CD4-positive, alpha-beta T cell treated with Interleukin-6 at 100 ng/mL for 8 hours (primary cell): ENCODE results near the gene SARDH.

Experiments used
- DNase-seq: peaks from one replicate; pipeline ENCODE4 v3.0.0-alpha.2; 2020; ENCODE audit warnings: mixed read lengths, low spot score

Gene SARDH

GRCh38 chr9:133733421-133733795 lies 4.7 kb downstream of the SARDH start:
- DNase-seq = no peak

DNA sequence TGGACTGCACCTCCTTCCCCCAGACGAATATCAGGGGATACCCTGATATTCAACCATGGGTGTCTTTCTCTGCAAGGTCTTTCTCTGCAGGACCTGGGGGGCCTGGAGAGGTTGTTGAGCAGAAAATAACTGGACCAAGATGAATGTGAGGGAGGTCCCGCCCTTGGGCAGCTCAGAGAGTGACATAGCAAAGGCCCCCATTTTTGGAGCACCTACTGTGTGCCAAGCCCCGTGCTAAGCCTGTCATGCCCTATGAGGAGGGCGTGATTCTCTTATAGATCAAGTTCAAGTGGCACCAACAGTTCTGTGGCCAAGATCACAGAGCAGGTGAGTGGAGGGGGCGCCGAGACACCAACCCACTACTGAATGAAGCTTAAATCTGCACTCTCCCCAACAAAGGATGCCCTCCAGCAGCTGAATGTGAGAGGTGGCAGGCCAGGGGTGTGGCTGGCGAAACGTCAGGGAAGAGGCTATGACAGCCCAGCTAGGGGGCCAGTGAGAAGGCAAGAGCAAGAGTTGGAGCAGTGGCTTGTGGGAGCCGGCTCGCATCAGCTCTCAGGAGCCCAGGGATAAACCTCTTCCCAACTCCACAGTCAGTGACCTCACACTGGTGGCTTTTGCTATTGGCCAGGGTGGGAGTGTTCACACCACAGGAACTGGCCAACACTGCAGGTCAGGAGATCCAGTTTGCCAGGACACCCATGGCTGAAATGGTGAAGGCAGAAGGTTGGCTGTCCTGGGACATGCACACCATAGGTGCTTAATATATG lies 5.3 kb downstream of the SARDH start:
- no peak for DNase-seq

GRCh38 chr9:133731876-133732638 lies 6.1 kb downstream of the SARDH start:
- DNase-seq = no peak

DNA sequence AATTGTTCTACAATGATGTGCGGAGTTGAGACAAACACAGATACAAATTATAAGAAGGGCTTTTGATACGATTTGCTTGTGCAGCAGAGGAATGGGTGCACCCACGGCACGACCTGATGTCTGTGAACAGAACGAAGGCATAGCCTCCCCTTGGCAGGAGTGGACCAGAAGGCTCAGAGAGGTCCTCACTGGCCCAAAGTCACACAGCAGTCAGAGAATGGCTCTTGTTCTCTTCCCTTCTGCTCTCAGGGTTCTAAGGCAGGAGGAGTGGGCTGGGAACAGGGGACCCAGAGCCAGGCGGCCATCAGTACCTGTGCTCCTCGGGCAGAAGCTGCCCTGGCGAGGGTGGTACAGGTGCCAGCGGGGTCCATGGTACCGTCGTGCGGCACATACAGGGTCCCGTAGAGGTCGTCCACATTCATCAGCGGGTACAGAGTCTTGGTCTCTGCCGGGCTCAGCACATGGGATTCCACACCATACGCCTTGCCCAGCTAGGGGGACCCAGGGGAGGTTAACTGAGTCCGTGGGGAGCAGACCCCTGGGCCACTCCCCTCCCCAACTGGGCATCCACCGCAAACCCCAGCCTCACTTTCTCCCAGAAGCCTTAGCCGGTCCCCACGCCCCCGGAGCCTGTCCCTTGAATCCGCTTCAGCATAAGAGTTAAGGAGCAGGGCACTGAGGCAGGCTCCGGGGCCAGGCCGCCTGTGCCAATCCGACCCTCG lies 7.0 kb downstream of the SARDH start:
- no peak for DNase-seq

- DNase-seq = no peak
These were observed 8.4 kb downstream of the SARDH start for GRCh38 chr9:133729617-133730281.

GRCh38 chr9:133728856-133729616 lies 9.1 kb downstream of the SARDH start:
- DNase-seq = no peak

- no peak for DNase-seq
These were observed 10.2 kb downstream of the SARDH start for GRCh38 chr9:133727876-133728441.

- no peak for DNase-seq
These were observed 10.8 kb downstream of the SARDH start for GRCh38 chr9:133727277-133727875.

DNA sequence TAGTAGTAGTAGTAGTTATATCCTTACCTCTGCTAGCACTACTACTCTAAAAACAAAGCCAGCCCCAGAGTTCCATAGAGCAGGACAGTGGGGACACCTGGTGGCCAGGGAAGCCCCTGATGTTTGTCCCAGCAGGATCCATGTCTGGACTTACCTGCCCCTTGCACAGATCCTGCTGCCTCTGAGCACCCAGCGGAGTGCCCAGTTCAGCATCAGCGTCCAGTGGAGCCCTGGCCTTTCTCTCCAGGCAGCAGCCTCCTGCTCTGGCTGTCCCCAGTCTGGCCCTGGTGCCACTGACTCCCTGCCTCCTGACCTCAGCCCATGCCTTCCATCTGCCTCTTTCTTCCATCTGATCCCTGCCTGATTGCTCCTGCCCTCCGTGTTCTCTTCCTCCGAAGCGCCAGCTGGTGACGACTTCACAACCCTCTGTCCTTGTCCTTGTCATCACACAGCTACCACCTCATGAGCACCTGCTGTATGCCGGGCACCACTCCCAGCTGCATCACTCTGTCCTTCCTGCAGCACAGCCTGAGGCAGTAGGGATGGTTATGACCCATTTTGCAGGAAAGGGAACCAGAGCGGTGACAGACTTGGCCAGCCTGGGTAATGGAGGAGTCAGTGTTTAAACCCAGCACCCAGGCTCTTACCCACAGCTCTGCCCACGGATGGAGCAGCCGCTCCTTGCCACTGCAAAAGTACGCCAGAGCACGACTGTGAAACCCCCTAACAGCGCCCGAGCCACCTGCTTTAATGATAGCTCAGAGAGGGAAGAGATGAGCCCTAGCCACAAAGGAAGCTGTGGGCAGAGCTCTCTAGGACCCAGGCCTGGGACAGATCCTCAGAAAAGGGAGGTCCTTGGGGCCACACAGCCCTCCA lies 11.5 kb downstream of the SARDH start:
- peak; percentile 54 for DNase-seq

DNA sequence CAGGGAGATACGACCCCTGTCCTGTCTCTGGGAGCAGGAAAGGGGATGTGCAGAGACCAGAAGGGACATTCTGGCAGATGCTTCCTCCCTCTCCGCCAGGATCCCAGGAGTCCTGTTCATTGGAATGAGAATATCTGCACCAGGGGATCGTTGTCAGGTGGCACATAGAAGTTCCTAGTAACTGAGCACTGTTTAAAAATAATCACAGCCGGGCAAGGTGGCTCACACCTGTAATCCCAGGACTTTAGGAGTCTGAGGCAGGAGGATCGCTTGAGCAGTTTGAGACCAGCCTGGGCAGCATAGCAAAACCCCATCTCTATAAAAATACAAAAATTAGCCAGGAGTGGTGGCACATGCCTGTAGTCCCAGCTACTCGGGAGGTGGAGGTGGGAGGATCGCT lies 12.3 kb downstream of the SARDH start:
- no peak for DNase-seq

- DNase-seq = no peak
These were observed 19.4 kb downstream of the SARDH start for GRCh38 chr9:133718563-133719315.

- no peak for DNase-seq
These were observed 20.8 kb downstream of the SARDH start for GRCh38 chr9:133717113-133718031.

DNA sequence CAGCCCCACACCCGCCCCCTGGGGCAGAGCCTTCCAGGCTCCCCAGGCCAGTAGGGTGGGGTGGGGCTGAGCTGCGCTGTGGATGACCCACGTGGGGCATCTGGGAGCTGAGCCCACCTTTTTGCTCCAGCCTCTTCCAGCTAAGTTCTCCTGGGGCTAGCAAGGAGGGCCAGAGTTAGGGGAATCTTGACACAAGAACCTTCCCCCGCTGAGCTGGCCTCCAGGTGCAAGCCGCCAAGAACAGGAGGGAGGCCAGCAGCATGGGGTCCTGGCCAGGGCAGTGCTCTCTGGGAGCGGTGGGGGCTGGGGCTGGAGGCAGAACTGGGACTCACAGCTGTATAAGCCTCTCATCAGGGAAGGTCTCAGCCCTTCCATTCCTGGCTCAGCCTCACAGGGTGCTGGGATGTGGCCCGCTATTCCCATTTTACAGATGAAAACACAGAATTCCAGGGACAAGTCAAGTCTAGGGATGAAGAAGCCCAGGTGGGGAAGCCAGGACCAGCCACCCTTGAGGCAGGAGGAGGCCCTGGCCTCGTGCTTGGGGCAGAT lies 21.5 kb downstream of the SARDH start:
- DNase-seq = no peak

- peak; percentile 35 for DNase-seq
These were observed 22.1 kb downstream of the SARDH start for GRCh38 chr9:133715866-133716563.

DNA sequence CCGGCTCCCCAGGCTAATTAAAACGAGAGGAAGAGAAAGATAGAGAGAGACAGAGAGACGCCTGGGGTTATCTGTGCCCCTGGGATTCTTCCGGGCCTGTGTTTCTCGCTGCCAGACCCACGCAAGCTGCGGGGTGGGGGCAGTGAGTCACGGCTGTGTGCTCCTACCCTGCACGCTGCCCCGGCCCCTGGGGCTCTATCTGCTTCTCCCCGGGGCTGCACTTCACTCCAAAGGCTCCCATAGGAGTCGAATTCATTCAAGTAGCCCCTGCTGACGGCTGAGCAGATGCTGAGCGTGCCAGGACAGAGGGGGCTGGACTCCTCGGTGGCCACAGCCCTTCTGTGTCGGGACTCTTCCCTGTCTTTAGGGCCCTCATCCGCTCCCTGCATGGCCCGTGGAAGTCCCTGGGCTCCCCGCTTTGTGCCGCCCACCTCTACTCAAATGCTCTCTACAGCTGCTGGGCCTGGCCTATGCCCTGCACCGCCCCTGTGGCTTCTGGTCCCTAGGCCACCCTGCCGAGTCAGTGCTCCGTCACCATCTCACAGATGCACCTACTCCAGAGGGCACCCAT lies 22.8 kb downstream of the SARDH start:
- DNase-seq = no peak

DNA sequence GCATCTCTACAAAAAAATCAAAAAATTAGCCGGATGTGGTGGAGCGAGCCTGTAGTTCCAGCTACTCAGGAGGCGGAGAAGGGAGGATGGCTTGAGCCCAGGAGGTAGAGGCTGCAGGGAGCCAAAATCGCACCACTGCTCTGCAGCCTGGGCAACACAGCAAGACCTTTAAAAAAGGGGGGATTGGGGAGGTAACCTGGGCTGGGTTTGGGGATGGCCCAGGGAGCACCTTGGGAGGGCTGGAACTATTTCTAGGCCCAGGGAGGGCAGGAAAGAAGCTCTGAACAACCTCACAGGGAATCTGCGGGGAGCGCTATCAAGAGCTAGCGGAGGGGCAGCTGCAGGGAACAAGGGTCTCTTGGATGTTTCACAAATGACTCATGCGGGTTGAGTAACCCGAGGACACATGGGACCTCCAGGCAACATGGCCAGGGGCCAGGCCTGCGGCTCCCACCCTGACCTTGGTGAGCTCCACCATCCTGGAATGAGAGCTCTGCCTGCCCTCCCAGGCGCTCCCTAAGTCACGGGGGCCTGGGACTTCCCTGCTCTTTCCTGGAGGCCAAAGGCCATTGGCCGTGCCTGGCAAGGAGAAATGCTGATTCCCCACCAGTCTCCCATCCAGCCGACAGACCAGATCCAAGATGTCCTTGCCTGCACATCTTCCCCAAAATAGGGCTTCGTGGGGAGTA lies 23.4 kb downstream of the SARDH start:
- no peak for DNase-seq
